ENCODE data around the gene FGF14. TPM values are rescaled to one million over a fixed set of nuclear protein-coding genes. Genes with fewer than 3 reads are reported as not detected.

Gene FGF14
- total and polyA plus RNA-seq, 2 of the 4 experiments (the other 2 are of a cell fraction), result under 0.01 TPM; not detected in 1

DNA sequence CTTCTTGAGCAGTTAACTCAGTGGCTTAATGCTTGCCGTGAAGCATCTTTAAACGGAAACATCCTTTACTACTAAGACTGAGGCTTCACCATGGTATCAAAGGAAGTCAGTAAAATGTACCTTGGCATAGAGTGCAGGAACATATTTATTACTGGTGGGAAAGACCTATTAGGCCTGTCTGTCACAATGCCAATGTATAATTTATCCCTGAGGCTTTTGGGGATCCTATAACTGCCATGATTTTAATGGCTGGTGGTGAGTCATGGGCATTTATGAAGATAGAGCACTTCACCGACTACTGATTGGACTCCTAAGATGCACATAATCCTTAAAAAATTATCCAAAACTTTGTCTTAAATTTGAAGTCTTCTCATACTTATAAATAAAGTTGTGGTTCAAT lies 79.6 kb downstream of the FGF14 start:
- Histone ChIP-seq H3K4ac (ENCODE audit: low read depth, low read length) (no peak overlapping the region), H4K8ac (ENCODE audit: low read depth in 2 of 2, low read length in 2 of 2) (no peak overlapping the region), H3K9me3 (ENCODE audit: control insufficient read depth, insufficient read depth, low read length) (no peaks in the 10 kb centered on the region), H2BK5ac (ENCODE audit: low read depth, low read length, poor library complexity, severe bottlenecking) (no peak overlapping the region), H3K36me3 (ENCODE audit: control insufficient read depth, insufficient read depth, low read length) (no peaks in the 10 kb centered on the region), H3K4me2 (ENCODE audit: low read depth, low read length) (no peak overlapping the region), H3K9me1 (ENCODE audit: insufficient read depth, low read length) (no peaks in the 10 kb centered on the region), H3K27ac (ENCODE audit: insufficient read depth, low read length) (no peak overlapping the region), H3K4me3 (ENCODE audit: insufficient read depth, low read depth, low read length) (no peak overlapping the region), H3K27me3 (ENCODE audit: control insufficient read depth, insufficient read depth, low read length) (no peaks in the 10 kb centered on the region), H2BK15ac (ENCODE audit: low read depth, low read length) (no peak overlapping the region), H4K5ac (ENCODE audit: low read depth, low read length) (no peak overlapping the region), H3K56ac (ENCODE audit: extremely low read depth, insufficient read depth, low read length) (no peak overlapping the region), H3K18ac (ENCODE audit: low read depth, low read length) (no peak overlapping the region), H4K91ac (ENCODE audit: insufficient read depth, low read depth, low read length) (no peak overlapping the region), H2AK5ac (ENCODE audit: low read depth, low read length) (no peak overlapping the region), H2BK20ac (ENCODE audit: low read depth, low read length) (no peak overlapping the region), H2AK9ac (replicated peaks; ENCODE audit: low read depth, low read length, poor library complexity) (no peak overlapping the region), H2AFZ (replicated peaks; ENCODE audit: low read length, poor library complexity) (no peak overlapping the region), H4K20me1 (ENCODE audit: insufficient read depth, low read length) (no peaks in the 10 kb centered on the region), H3K23ac (ENCODE audit: low read depth, low read length) (no peak overlapping the region), H3K79me1 (ENCODE audit: low read depth in 1 of 2, low read length in 2 of 2) (no peaks in the 10 kb centered on the region), H3K14ac (replicated peaks; ENCODE audit: low read depth, low read length) (no peak overlapping the region), H3K9ac (ENCODE audit: low read depth, low read length) (no peak overlapping the region), H2BK120ac (ENCODE audit: low read depth, low read length) (no peak overlapping the region), H3K4me1 (ENCODE audit: control insufficient read depth, insufficient read depth, low read length) (no peaks in the 10 kb centered on the region)
- no TSS peak for BruUV-seq (replicated peaks)
- ChIA-PET CTCF (interaction anchor here (0.6 kb wide), 1 partner anchor 10 kb away, joined by 4 read pairs; no protein-coding TSS in a partner anchor), POLR2A (ENCODE audit: unreplicated experiment) (no interaction called here)
- no CpG with 5 or more reads among the region's 3 CpGs for WGBS, 2 experiments (ENCODE audit: extremely low coverage in 2 of 2, insufficient read length in 1 of 2)
- no peak for ATAC-seq (ENCODE audit: low read depth)
- dilution Hi-C loops (cut with HindIII; ENCODE audit: low sequenced_read_pairs, unreplicated experiment) (no loop called here), in situ Hi-C loops (cut with MboI; ENCODE audit: low sequenced_read_pairs) (no loop called here), intact Hi-C loops (cut with micrococcal nuclease) (no loop called here)
- no peak for DNase-seq
- no peak for TF ChIP-seq CEBPB (IDR thresholded peaks at IDR 0.05; ENCODE audit: low read depth, low read length)
- TF ChIP-seq POLR2A (IDR thresholded peaks at IDR 0.05; ENCODE audit: low read depth, low read length), result no peak
- no peak for TF ChIP-seq RAD21 (IDR thresholded peaks at IDR 0.05; ENCODE audit: low read length)
- TF ChIP-seq RFX5 (IDR thresholded peaks at IDR 0.05; ENCODE audit: low read depth, low read length), result no peak
- no peak for TF ChIP-seq FOS (IDR thresholded peaks at IDR 0.05; ENCODE audit: low read depth, low read length)
- TF ChIP-seq, protein P1, sequence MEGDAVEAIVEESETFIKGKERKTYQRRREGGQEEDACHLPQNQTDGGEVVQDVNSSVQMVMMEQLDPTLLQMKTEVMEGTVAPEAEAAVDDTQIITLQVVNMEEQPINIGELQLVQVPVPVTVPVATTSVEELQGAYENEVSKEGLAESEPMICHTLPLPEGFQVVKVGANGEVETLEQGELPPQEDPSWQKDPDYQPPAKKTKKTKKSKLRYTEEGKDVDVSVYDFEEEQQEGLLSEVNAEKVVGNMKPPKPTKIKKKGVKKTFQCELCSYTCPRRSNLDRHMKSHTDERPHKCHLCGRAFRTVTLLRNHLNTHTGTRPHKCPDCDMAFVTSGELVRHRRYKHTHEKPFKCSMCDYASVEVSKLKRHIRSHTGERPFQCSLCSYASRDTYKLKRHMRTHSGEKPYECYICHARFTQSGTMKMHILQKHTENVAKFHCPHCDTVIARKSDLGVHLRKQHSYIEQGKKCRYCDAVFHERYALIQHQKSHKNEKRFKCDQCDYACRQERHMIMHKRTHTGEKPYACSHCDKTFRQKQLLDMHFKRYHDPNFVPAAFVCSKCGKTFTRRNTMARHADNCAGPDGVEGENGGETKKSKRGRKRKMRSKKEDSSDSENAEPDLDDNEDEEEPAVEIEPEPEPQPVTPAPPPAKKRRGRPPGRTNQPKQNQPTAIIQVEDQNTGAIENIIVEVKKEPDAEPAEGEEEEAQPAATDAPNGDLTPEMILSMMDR (conservative IDR thresholded peaks at IDR 0.05; ENCODE audit: low read depth, low read length), result no peak
- no peak for TF ChIP-seq CHD1 (IDR thresholded peaks at IDR 0.05; ENCODE audit: low read depth, low read length)
- no peak for TF ChIP-seq SMC3 (IDR thresholded peaks at IDR 0.05; ENCODE audit: low read depth, low read length)
- TF ChIP-seq, protein P2, sequence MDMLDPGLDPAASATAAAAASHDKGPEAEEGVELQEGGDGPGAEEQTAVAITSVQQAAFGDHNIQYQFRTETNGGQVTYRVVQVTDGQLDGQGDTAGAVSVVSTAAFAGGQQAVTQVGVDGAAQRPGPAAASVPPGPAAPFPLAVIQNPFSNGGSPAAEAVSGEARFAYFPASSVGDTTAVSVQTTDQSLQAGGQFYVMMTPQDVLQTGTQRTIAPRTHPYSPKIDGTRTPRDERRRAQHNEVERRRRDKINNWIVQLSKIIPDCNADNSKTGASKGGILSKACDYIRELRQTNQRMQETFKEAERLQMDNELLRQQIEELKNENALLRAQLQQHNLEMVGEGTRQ (IDR thresholded peaks at IDR 0.05; ENCODE audit: low read depth, low read length), result no peak

Measured in IMR-90 (cell line).